ENCODE results near the gene CSF1R. TPM values are rescaled to one million over a fixed set of nuclear protein-coding genes. Genes with fewer than 3 reads are reported as not detected.

The CSF1R gene
- polyA plus RNA-seq, 1 experiment = 0.09 TPM

GRCh38 chr5:150057052-150057451, 29.3 kb downstream of the CSF1R start:
- Histone ChIP-seq H3K4me3 (ENCODE audit: low read depth, low read length) (no peak overlapping the region), H3K27ac (ENCODE audit: low read depth, low read length) (no peak overlapping the region), H3K27me3 (ENCODE audit: control insufficient read depth, insufficient read depth, low read length) (no peaks in the 10 kb centered on the region), H3K9me3 (ENCODE audit: control insufficient read depth, insufficient read depth, low read length) (no peaks in the 10 kb centered on the region; the same call in 1 of the 2 replicates)
- TF ChIP-seq CTCF (IDR thresholded peaks at IDR 0.05; ENCODE audit: low read depth, low read length) = no peak
- CTCF ChIA-PET = no interaction called here
- POLR2A ChIA-PET = no interaction called here
- no peak for DNase-seq (ENCODE audit: low read depth, low spot score)

GRCh38 chr5:150056075-150056443, 30.3 kb downstream of the CSF1R start:
- H3K27me3 ChIP-seq (ENCODE audit: control insufficient read depth, insufficient read depth, low read length) = no peaks in the 10 kb centered on the region
- no peak for DNase-seq (ENCODE audit: low read depth, low spot score)
- TF ChIP-seq CTCF (IDR thresholded peaks at IDR 0.05; ENCODE audit: low read depth, low read length) = no peak
- ChIA-PET CTCF (no interaction called here), POLR2A (no interaction called here)
- no peak overlapping the region for H3K27ac ChIP-seq (ENCODE audit: low read depth, low read length)
- H3K9me3 ChIP-seq (ENCODE audit: control insufficient read depth, insufficient read depth, low read length) = no peaks in the 10 kb centered on the region; the same call in 1 of the 2 replicates
- H3K4me3 ChIP-seq (ENCODE audit: low read depth, low read length) = no peak overlapping the region

GRCh38 chr5:150055326-150056074, 30.9 kb downstream of the CSF1R start:
- DNase-seq (ENCODE audit: low read depth, low spot score) = no peak
- no peaks in the 10 kb centered on the region for H3K27me3 ChIP-seq (ENCODE audit: control insufficient read depth, insufficient read depth, low read length)
- ChIA-PET CTCF (interaction anchor here (0.6 kb wide), 2 partner anchors 129 to 295 kb away, joined by 3 to 9 read pairs; no protein-coding TSS in a partner anchor), POLR2A (no interaction called here)
- H3K9me3 ChIP-seq (ENCODE audit: control insufficient read depth, insufficient read depth, low read length) = no peaks in the 10 kb centered on the region; the same call in 1 of the 2 replicates
- no peak for TF ChIP-seq CTCF (IDR thresholded peaks at IDR 0.05; ENCODE audit: low read depth, low read length)
- no peak overlapping the region for H3K27ac ChIP-seq (ENCODE audit: low read depth, low read length)
- no peak overlapping the region for H3K4me3 ChIP-seq (ENCODE audit: low read depth, low read length)

- no peak for TF ChIP-seq CTCF (IDR thresholded peaks at IDR 0.05; ENCODE audit: low read depth, low read length)
- POLR2A ChIA-PET = no interaction called here
Observed at GRCh38 chr5:150054569-150054968, 31.8 kb downstream of the CSF1R start.

GRCh38 chr5:150053713-150054392, 32.5 kb downstream of the CSF1R start:
- H3K4me3 ChIP-seq (ENCODE audit: low read depth, low read length) = no peak overlapping the region
- CTCF ChIA-PET = interaction anchor here (1.1 kb wide), 1 partner anchor 109 kb away, joined by 4 read pairs; no protein-coding TSS in a partner anchor
- peak overlapping the region; percentile 11 for H3K27ac ChIP-seq (ENCODE audit: low read depth, low read length)
- no peaks in the 10 kb centered on the region; the same call in 1 of the 2 replicates for H3K9me3 ChIP-seq (ENCODE audit: control insufficient read depth, insufficient read depth, low read length)
- no peak for DNase-seq (ENCODE audit: low read depth, low spot score)
- POLR2A ChIA-PET = interaction anchor here (0.5 kb wide), 1 partner anchor 413 kb away, joined by 4 read pairs; no protein-coding TSS in a partner anchor
- no peaks in the 10 kb centered on the region for H3K27me3 ChIP-seq (ENCODE audit: control insufficient read depth, insufficient read depth, low read length)
- TF ChIP-seq CTCF (IDR thresholded peaks at IDR 0.05; ENCODE audit: low read depth, low read length) = no peak

More at GRCh38 chr5:150054569-150054968, 31.8 kb downstream of the CSF1R start:
- CTCF ChIA-PET = interaction anchor here (0.6 kb wide), 1 partner anchor 128 kb away, joined by 3 read pairs; no protein-coding TSS in a partner anchor
- no peaks in the 10 kb centered on the region for H3K27me3 ChIP-seq (ENCODE audit: control insufficient read depth, insufficient read depth, low read length)
- no peaks in the 10 kb centered on the region; the same call in 1 of the 2 replicates for H3K9me3 ChIP-seq (ENCODE audit: control insufficient read depth, insufficient read depth, low read length)
- no peak overlapping the region for H3K4me3 ChIP-seq (ENCODE audit: low read depth, low read length)
- no peak overlapping the region for H3K27ac ChIP-seq (ENCODE audit: low read depth, low read length)
- DNase-seq (ENCODE audit: low read depth, low spot score) = no peak

Measured in AG04450 (cell line).